GM19351 (cell line): ENCODE measurements around the gene NUDT1.
"Not testable (repeated sequence)": the region's sequence is repeated elsewhere in the genome, so short reads cannot be mapped to it uniquely, and the experiment has no call there.

Experiments used
- ATAC-seq: cut with Tn5 transposase; IDR thresholded peaks from one replicate; pipeline ENCODE4 v1.9.1; 2021; ENCODE audit warnings: mild to moderate bottlenecking, moderate library complexity; ENCODE audit not compliant: unreplicated experiment

Gene NUDT1

GRCh38 chr7:2264158-2264557 lies 22.1 kb downstream of the NUDT1 start:
- ATAC-seq: no peak

- no peak for ATAC-seq
Measured at GRCh38 chr7:2266911-2267310, 24.9 kb downstream of the NUDT1 start.

- ATAC-seq: not testable (repeated sequence)
Measured at GRCh38 chr7:2269089-2269990, 27.3 kb downstream of the NUDT1 start.

- ATAC-seq: no peak
Measured at GRCh38 chr7:2269991-2270460, 28.0 kb downstream of the NUDT1 start.

GRCh38 chr7:2270495-2270894 lies 28.5 kb downstream of the NUDT1 start:
- no peak for ATAC-seq

GRCh38 chr7:2271273-2272026 lies 29.4 kb downstream of the NUDT1 start:
- no peak for ATAC-seq

GRCh38 chr7:2272031-2272430 lies 30.0 kb downstream of the NUDT1 start:
- no peak for ATAC-seq

GRCh38 chr7:2273866-2274265 lies 31.8 kb downstream of the NUDT1 start:
- ATAC-seq: no peak

- ATAC-seq: no peak
Measured at GRCh38 chr7:2274666-2275065, 32.6 kb downstream of the NUDT1 start.

GRCh38 chr7:2275101-2275500 lies 33.1 kb downstream of the NUDT1 start:
- no peak for ATAC-seq

- ATAC-seq: no peak
Measured at GRCh38 chr7:2276107-2276506, 34.1 kb downstream of the NUDT1 start.

- ATAC-seq: no peak
Measured at GRCh38 chr7:2278026-2278425, 36.0 kb downstream of the NUDT1 start.

GRCh38 chr7:2279896-2280295 lies 37.9 kb downstream of the NUDT1 start:
- no peak for ATAC-seq

- no peak for ATAC-seq
Measured at GRCh38 chr7:2280424-2280823, 38.4 kb downstream of the NUDT1 start.

GRCh38 chr7:2281541-2281940 lies 39.5 kb downstream of the NUDT1 start:
- no peak for ATAC-seq

- no peak for ATAC-seq
Measured at GRCh38 chr7:2282185-2282751, 40.2 kb downstream of the NUDT1 start.

GRCh38 chr7:2283074-2283473 lies 41.0 kb downstream of the NUDT1 start:
- ATAC-seq: no peak

GRCh38 chr7:2287745-2288144 lies 45.7 kb downstream of the NUDT1 start:
- no peak for ATAC-seq

GRCh38 chr7:2288503-2288902 lies 46.5 kb downstream of the NUDT1 start:
- no peak for ATAC-seq

GRCh38 chr7:2289111-2289586 lies 47.1 kb downstream of the NUDT1 start:
- no peak for ATAC-seq

- ATAC-seq: no peak
Measured at GRCh38 chr7:2289621-2290020, 47.6 kb downstream of the NUDT1 start.
